ENCODE results near the gene ENTR1. TPM values are rescaled to one million over a fixed set of nuclear protein-coding genes. Genes with fewer than 3 reads are reported as not detected.
A peak's percentile ranks its signal among the peaks of the same experiment; 100 is the strongest.

Gene ENTR1
- total RNA-seq, 1 donor = 36.3 TPM

GRCh38 chr9:136438548-136439480 is 28.4 kb upstream of the ENTR1 start:
- peak overlapping the region; percentile 79 for H3K4me3 ChIP-seq (ENCODE audit: low read depth, low read length)
- DNase-seq (ENCODE audit: low read depth) = peak; percentile 15
- no peak for TF ChIP-seq CTCF (IDR thresholded peaks at IDR 0.05; ENCODE audit: insufficient read depth, low read length)

GRCh38 chr9:136437839-136438547 is 27.6 kb upstream of the ENTR1 start:
- peak overlapping the region; percentile 79 for H3K4me3 ChIP-seq (ENCODE audit: low read depth, low read length)
- peak; percentile 24 for DNase-seq (ENCODE audit: low read depth)
- TF ChIP-seq CTCF (IDR thresholded peaks at IDR 0.05; ENCODE audit: insufficient read depth, low read length) = no peak

- TF ChIP-seq CTCF (IDR thresholded peaks at IDR 0.05; ENCODE audit: insufficient read depth, low read length) = no peak
- peak; percentile 78 for DNase-seq (ENCODE audit: low read depth)
- H3K4me3 ChIP-seq (ENCODE audit: low read depth, low read length) = peak overlapping the region; percentile 79
These were observed 27.0 kb upstream of the ENTR1 start for GRCh38 chr9:136437430-136437829.

GRCh38 chr9:136436055-136436634 is 25.7 kb upstream of the ENTR1 start:
- TF ChIP-seq CTCF (IDR thresholded peaks at IDR 0.05; ENCODE audit: insufficient read depth, low read length) = no peak

GRCh38 chr9:136434580-136435169 is 24.3 kb upstream of the ENTR1 start:
- no peak for TF ChIP-seq CTCF (IDR thresholded peaks at IDR 0.05; ENCODE audit: insufficient read depth, low read length)
- no peak for DNase-seq (ENCODE audit: low read depth)
- no peak overlapping the region for H3K4me3 ChIP-seq (ENCODE audit: low read depth, low read length)

More at GRCh38 chr9:136436055-136436634, 25.7 kb upstream of the ENTR1 start:
- no peak overlapping the region for H3K4me3 ChIP-seq (ENCODE audit: low read depth, low read length)
- DNase-seq (ENCODE audit: low read depth) = no peak

GRCh38 chr9:136433849-136434579 is 23.6 kb upstream of the ENTR1 start:
- no peak for TF ChIP-seq CTCF (IDR thresholded peaks at IDR 0.05; ENCODE audit: insufficient read depth, low read length)
- no peak overlapping the region for H3K4me3 ChIP-seq (ENCODE audit: low read depth, low read length)
- no peak for DNase-seq (ENCODE audit: low read depth)

Data from fibroblast of the aortic adventitia (primary cell).